Muscle layer of colon (tissue), 2 donors: Measurements from ENCODE around the gene IL3.

Source experiments
- H3K27ac ChIP-seq: one replicate; pipeline ENCODE4 v1.7.0; 2013; ENCODE audit warnings: low read depth, mild to moderate bottlenecking, low read length, moderate library complexity
- H3K27me3 ChIP-seq, 2 donors: one replicate each; pipeline ENCODE4 v1.7.0; 2013; ENCODE audit warnings: low read length in 2 of 2, mild to moderate bottlenecking in 2 of 2; ENCODE audit not compliant: insufficient read depth in 2 of 2, control insufficient read depth in 1 of 2
- H3K36me3 ChIP-seq: one replicate; pipeline ENCODE4 v1.7.0; 2013; ENCODE audit warnings: mild to moderate bottlenecking, low read length; ENCODE audit not compliant: insufficient read depth
- H3K4me1 ChIP-seq: one replicate; pipeline ENCODE4 v1.7.0; 2013; ENCODE audit warnings: mild to moderate bottlenecking, low read length; ENCODE audit not compliant: insufficient read depth
- H3K4me3 ChIP-seq, 2 donors: one replicate each; pipeline ENCODE4 v1.7.0; 2013; ENCODE audit warnings: low read length in 2 of 2, low read depth in 1 of 2, mild to moderate bottlenecking in 1 of 2, moderate library complexity in 1 of 2
- H3K9ac ChIP-seq: one replicate; pipeline ENCODE4 v1.7.0; 2013; ENCODE audit warnings: low read length
- H3K9me3 ChIP-seq: one replicate; pipeline ENCODE4 v1.7.0; 2013; ENCODE audit warnings: mild to moderate bottlenecking, low read length
- donor health status: abdominal sarcoma.
- donor health status: Adenocarcinoma of cecum.

IL3 gene

DNA sequence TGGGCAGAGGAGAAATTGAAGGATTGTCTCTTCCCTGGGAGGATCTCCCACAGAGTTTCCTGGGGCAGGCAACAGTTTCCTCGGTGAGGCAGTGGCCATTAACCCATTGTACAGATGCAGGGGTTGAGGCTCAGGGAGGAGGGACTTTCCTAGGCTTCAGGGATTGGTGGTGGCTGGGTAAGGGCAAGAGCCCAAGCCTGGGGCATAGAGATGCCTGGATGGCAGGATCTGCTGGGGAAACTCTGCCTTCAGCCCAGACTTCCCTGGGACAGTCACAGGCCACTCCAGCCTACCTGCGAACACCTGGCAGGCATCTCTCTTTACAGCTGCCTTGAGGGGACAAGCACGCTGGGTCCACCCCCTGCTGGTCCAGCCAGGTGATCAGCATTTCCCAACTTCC is 9.5 kb downstream of the IL3 start:
- H3K27me3 ChIP-seq, result no peaks in the 10 kb centered on the region
- no peak overlapping the region for H3K9ac ChIP-seq
- no peaks in the 10 kb centered on the region for H3K36me3 ChIP-seq
- H3K4me3 ChIP-seq, result no peak overlapping the region
- H3K4me1 ChIP-seq, result no peaks in the 10 kb centered on the region
- H3K27ac ChIP-seq, result no peak overlapping the region
- H3K9me3 ChIP-seq, result no peaks in the 10 kb centered on the region

GRCh38 chr5:132070460-132071337 is 10.2 kb downstream of the IL3 start:
- Histone ChIP-seq H3K27me3 (no peaks in the 10 kb centered on the region), H3K9ac (no peak overlapping the region), H3K4me1 (no peaks in the 10 kb centered on the region), H3K27ac (no peak overlapping the region), H3K36me3 (no peaks in the 10 kb centered on the region), H3K4me3 (no peak overlapping the region), H3K9me3 (no peaks in the 10 kb centered on the region)

GRCh38 chr5:132071338-132071707 is 10.9 kb downstream of the IL3 start:
- no peaks in the 10 kb centered on the region for H3K27me3 ChIP-seq
- no peak overlapping the region for H3K9ac ChIP-seq
- H3K27ac ChIP-seq, result no peak overlapping the region
- no peaks in the 10 kb centered on the region for H3K36me3 ChIP-seq
- H3K4me1 ChIP-seq, result no peaks in the 10 kb centered on the region
- H3K4me3 ChIP-seq, result no peak overlapping the region
- no peaks in the 10 kb centered on the region for H3K9me3 ChIP-seq

DNA sequence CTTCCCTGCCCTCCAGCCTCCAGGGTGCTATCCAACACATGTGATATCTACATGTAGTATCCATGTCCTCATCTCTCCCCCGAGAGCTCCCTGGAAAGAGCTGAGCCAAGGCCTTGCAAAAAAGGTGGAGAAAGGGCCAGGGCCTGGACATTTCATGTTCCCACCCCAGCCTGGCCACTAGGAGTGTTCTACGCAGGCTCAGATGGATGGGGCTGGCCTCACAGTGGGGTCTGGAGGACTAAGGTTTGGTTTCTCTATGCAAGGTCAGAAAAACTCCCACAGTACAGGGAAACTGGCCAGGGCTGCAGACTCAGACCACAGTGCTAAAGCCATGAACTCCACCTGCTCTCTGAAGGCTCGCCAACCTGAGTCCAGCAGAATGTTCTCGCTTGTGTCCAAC is 11.6 kb downstream of the IL3 start:
- no peak overlapping the region for H3K4me3 ChIP-seq
- H3K9ac ChIP-seq, result no peak overlapping the region
- no peak overlapping the region for H3K27ac ChIP-seq
- H3K9me3 ChIP-seq, result no peaks in the 10 kb centered on the region
- no peaks in the 10 kb centered on the region for H3K4me1 ChIP-seq
- H3K27me3 ChIP-seq, result no peaks in the 10 kb centered on the region
- no peaks in the 10 kb centered on the region for H3K36me3 ChIP-seq

DNA sequence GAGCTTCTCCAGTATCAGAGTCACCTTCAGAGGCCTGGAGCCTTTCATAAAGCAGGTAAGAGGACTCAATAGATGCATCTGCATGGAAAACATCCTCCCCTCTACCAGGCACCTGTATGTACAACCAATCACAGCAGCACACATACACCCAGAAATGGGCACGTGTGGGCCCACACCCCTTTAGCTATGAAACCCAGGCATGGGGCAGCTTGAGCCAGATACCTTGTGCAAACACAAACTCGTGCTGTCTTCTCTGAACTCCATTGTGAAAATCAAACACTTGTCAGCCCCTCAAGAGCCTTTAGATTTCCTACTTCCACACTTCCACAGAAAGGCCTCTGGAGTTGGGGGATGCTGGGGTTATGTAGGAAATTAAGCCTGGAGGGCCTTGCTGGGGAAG is 12.1 kb downstream of the IL3 start:
- Histone ChIP-seq H3K9ac (no peak overlapping the region), H3K27ac (no peak overlapping the region), H3K4me1 (no peaks in the 10 kb centered on the region), H3K4me3 (no peak overlapping the region), H3K27me3 (no peaks in the 10 kb centered on the region), H3K9me3 (no peaks in the 10 kb centered on the region), H3K36me3 (no peaks in the 10 kb centered on the region)

- H3K4me1 ChIP-seq, result no peaks in the 10 kb centered on the region
- H3K9ac ChIP-seq, result no peak within 1 kb of the TSS
- H3K27ac ChIP-seq, result no peak within 1 kb of the TSS
- no peak within 1 kb of the TSS for H3K4me3 ChIP-seq
- H3K9me3 ChIP-seq, result no peaks in the 10 kb centered on the region
- H3K36me3 ChIP-seq, result no peaks in the 10 kb centered on the region
- H3K27me3 ChIP-seq, result no peaks in the 10 kb centered on the region
Measured at GRCh38 chr5:132073231-132074013, 13.0 kb downstream of the IL3 start, which contains the start of gene CSF2. CSF2 (plus strand) TSS chr5:132073789; CDS start chr5:132073824, 35 bp downstream.

- Histone ChIP-seq H3K27me3 (no peaks in the 10 kb centered on the region), H3K27ac (no peak overlapping the region), H3K4me3 (no peak overlapping the region), H3K9me3 (no peaks in the 10 kb centered on the region), H3K36me3 (no peaks in the 10 kb centered on the region), H3K9ac (no peak overlapping the region), H3K4me1 (no peaks in the 10 kb centered on the region)
Measured at GRCh38 chr5:132074091-132074771, 13.8 kb downstream of the IL3 start.

DNA sequence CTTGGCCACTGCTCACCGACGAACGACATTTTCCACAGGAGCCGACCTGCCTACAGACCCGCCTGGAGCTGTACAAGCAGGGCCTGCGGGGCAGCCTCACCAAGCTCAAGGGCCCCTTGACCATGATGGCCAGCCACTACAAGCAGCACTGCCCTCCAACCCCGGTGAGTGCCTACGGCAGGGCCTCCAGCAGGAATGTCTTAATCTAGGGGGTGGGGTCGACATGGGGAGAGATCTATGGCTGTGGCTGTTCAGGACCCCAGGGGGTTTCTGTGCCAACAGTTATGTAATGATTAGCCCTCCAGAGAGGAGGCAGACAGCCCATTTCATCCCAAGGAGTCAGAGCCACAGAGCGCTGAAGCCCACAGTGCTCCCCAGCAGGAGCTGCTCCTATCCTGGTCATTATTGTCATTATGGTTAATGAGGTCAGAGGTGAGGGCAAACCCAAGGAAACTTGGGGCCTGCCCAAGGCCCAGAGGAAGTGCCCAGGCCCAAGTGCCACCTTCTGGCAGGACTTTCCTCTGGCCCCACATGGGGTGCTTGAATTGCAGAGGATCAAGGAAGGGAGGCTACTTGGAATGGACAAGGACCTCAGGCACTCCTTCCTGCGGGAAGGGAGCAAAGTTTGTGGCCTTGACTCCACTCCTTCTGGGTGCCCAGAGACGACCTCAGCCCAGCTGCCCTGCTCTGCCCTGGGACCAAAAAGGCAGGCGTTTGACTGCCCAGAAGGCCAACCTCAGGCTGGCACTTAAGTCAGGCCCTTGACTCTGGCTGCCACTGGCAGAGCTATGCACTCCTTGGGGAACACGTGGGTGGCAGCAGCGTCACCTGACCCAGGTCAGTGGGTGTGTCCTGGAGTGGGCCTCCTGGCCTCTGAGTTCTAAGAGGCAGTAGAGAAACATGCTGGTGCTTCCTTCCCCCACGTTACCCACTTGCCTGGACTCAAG is 14.6 kb downstream of the IL3 start:
- Histone ChIP-seq H3K9ac (no peak overlapping the region), H3K4me1 (no peaks in the 10 kb centered on the region), H3K9me3 (no peaks in the 10 kb centered on the region), H3K36me3 (no peaks in the 10 kb centered on the region), H3K27ac (no peak overlapping the region), H3K27me3 (no peaks in the 10 kb centered on the region), H3K4me3 (no peak overlapping the region)

DNA sequence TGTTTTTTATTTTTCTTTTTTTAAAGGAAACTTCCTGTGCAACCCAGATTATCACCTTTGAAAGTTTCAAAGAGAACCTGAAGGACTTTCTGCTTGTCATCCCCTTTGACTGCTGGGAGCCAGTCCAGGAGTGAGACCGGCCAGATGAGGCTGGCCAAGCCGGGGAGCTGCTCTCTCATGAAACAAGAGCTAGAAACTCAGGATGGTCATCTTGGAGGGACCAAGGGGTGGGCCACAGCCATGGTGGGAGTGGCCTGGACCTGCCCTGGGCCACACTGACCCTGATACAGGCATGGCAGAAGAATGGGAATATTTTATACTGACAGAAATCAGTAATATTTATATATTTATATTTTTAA is 15.2 kb downstream of the IL3 start:
- no peak overlapping the region for H3K9ac ChIP-seq
- H3K36me3 ChIP-seq, result no peaks in the 10 kb centered on the region
- no peaks in the 10 kb centered on the region for H3K4me1 ChIP-seq
- H3K27me3 ChIP-seq, result no peaks in the 10 kb centered on the region
- H3K4me3 ChIP-seq, result no peak overlapping the region
- no peaks in the 10 kb centered on the region for H3K9me3 ChIP-seq
- no peak overlapping the region for H3K27ac ChIP-seq

- Histone ChIP-seq H3K4me3 (no peak overlapping the region), H3K27ac (no peak overlapping the region), H3K36me3 (no peaks in the 10 kb centered on the region), H3K9ac (no peak overlapping the region), H3K4me1 (no peaks in the 10 kb centered on the region), H3K27me3 (no peaks in the 10 kb centered on the region), H3K9me3 (no peaks in the 10 kb centered on the region)
Measured at GRCh38 chr5:132076202-132076830, 15.9 kb downstream of the IL3 start.
